K562 (cell line): ENCODE measurements around the gene HSF2BP. TPM values are rescaled to one million over a fixed set of nuclear protein-coding genes. Genes with fewer than 3 reads are reported as not detected.
A peak's percentile ranks its signal among the peaks of the same experiment; 100 is the strongest.

Experiments used
- CBX3 ChIP-seq, 2 experiments: IDR thresholded peaks; 1 replicate in 1 of 2; 2 replicates in 1 of 2; pipeline ENCODE4 v1.6.1; 2012; ENCODE audit warnings: inconsistent platforms in 2 of 2, low read length in 2 of 2, borderline replicate concordance in 1 of 2, control low read depth in 1 of 2
- ESRRA ChIP-seq: fragments of 450-650 bp; IDR thresholded peaks from 2 replicates; pipeline ENCODE4 v1.6.1; 2014; ENCODE audit warnings: low read depth, mild to moderate bottlenecking, moderate library complexity, borderline replicate concordance
- FIP1L1 ChIP-seq: fragments of 200-400 bp; formaldehyde crosslinking; IDR thresholded peaks from 2 replicates; pipeline ENCODE4 v1.6.1; 2018; ENCODE audit warnings: mild to moderate bottlenecking, low read depth, low read length; ENCODE audit not compliant: poor library complexity, severe bottlenecking
- FOXJ2 ChIP-seq: fragments of 200-800 bp; sonication (Bioruptor generic); IDR thresholded peaks from 2 replicates; pipeline ENCODE4 v1.6.1; 2016; ENCODE audit warnings: missing genetic modification characterization, missing compliant biosample characterization
- FOXK1 ChIP-seq: sonication (generic); formaldehyde crosslinking; IDR thresholded peaks from 2 replicates; pipeline ENCODE4 v1.8.0; 2022; ENCODE audit warnings: missing genetic modification reagents, mild to moderate bottlenecking, borderline replicate concordance
- FUS ChIP-seq: fragments of 200-400 bp; formaldehyde crosslinking; optimal IDR thresholded peaks from 2 replicates; pipeline ENCODE3; 2017; ENCODE audit warnings: low read depth, low read length
- HDAC8 ChIP-seq: fragments of 450-650 bp; IDR thresholded peaks from 2 replicates; pipeline ENCODE4 v1.6.1; 2016; ENCODE audit warnings: mild to moderate bottlenecking, missing genetic modification characterization, moderate library complexity, missing compliant biosample characterization
- HNRNPK ChIP-seq: fragments of 200-400 bp; formaldehyde crosslinking; IDR thresholded peaks from one replicate; pipeline ENCODE4 v1.6.1; 2018; ENCODE audit warnings: mild to moderate bottlenecking, low read depth, low read length; ENCODE audit not compliant: poor library complexity, severe bottlenecking
- KHSRP ChIP-seq: fragments of 450-650 bp; IDR thresholded peaks from 2 replicates; pipeline ENCODE4 v1.6.1; 2017
- NFIC ChIP-seq: fragments of 450-650 bp; IDR thresholded peaks from 2 replicates; pipeline ENCODE4 v1.6.1; 2017; ENCODE audit warnings: mild to moderate bottlenecking, inconsistent platforms
- PHB ChIP-seq: fragments of 250-450 bp; sonication (Bioruptor Pico); IDR thresholded peaks from 2 replicates; pipeline ENCODE4 v1.5.0; 2021
- RFX5 ChIP-seq: IDR thresholded peaks from 2 replicates; pipeline ENCODE4 v1.6.1; 2011; ENCODE audit warnings: low read depth, mild to moderate bottlenecking, improper control_type of control experiment, low read length
- RNF2 ChIP-seq: sonication (generic); IDR thresholded peaks from 2 replicates; pipeline ENCODE4 v1.6.1; 2016
- SIX5 ChIP-seq, 2 experiments: IDR thresholded peaks; 2 replicates each; pipeline ENCODE4 v1.6.1; 2011; ENCODE audit warnings: low read length in 2 of 2, borderline replicate concordance in 1 of 2, low read depth in 1 of 2, mild to moderate bottlenecking in 1 of 2, moderate library complexity in 1 of 2; ENCODE audit not compliant: insufficient read depth in 1 of 2
- TAL1 ChIP-seq: fragments of 450-650 bp; IDR thresholded peaks from 2 replicates; pipeline ENCODE4 v1.6.1; 2016; ENCODE audit warnings: mild to moderate bottlenecking
- TBL1XR1 ChIP-seq, 2 experiments: IDR thresholded peaks; 2 replicates each; pipeline ENCODE4 v1.6.1; 2012; ENCODE audit warnings: improper control_type of control experiment in 2 of 2, low read length in 2 of 2, mild to moderate bottlenecking in 1 of 2
- TCF3 ChIP-seq: sonication (generic); formaldehyde crosslinking; IDR thresholded peaks from 2 replicates; pipeline ENCODE4 v1.4.0; 2020; ENCODE audit warnings: mild to moderate bottlenecking, missing genetic modification reagents
- TGIF2 ChIP-seq: sonication (generic); formaldehyde crosslinking; IDR thresholded peaks from 2 replicates; pipeline ENCODE4 v1.8.1; 2022; ENCODE audit warnings: mild to moderate bottlenecking, missing genetic modification reagents, moderate library complexity
- YY1 ChIP-seq, 3 experiments: IDR thresholded peaks; 2 replicates each; pipeline ENCODE4 v1.6.1; 2011; ENCODE audit warnings: low read length in 2 of 3, mild to moderate bottlenecking in 2 of 3, moderate library complexity in 2 of 3, borderline replicate concordance in 1 of 3, control low read depth in 1 of 3, low read depth in 1 of 3; ENCODE audit not compliant: insufficient read depth in 3 of 3, insufficient replicate concordance in 2 of 3, control insufficient read depth in 1 of 3, insufficient read length in 1 of 3; ENCODE audit errors: extremely low read depth in 1 of 3
- ZKSCAN1 ChIP-seq: fragments of 150-350 bp; IDR thresholded peaks from 2 replicates; pipeline ENCODE4 v1.6.1; 2016; ENCODE audit warnings: low read depth, low read length
- ZNF217 ChIP-seq: sonication (generic); formaldehyde crosslinking; IDR thresholded peaks from 2 replicates; pipeline ENCODE4 v1.8.0; 2022; ENCODE audit warnings: mild to moderate bottlenecking, missing genetic modification reagents
- ZNF696 ChIP-seq: fragments of 250-450 bp; sonication (Bioruptor Pico); conservative IDR thresholded peaks from 2 replicates; pipeline ENCODE4 v1.4.0; 2020; ENCODE audit warnings: mild to moderate bottlenecking, moderate library complexity
- polyA plus RNA-seq, 8 experiments: library from polyadenylated mRNA; depleted of rRNA in 4 of 8; stranded (reverse) in 5 of 8; unstranded in 3 of 8; fragments of >200 nt; fragmentation: Nextera tagmentation in 2 of 8; fragmentation: Illumina TruSeq in 1 of 8; extraction: Ambion mirVana in 2 of 8; extraction: Trizol in 1 of 8; gene quantifications; 2 replicates each; pipeline versions ENCODE4 v1.2.1 to v1.2.3, GENCODE V29; 2011 to 2014; ENCODE audit warnings: inconsistent platforms in 1 of 8, missing spikeins in 1 of 8
- total RNA-seq, 7 experiments: library from RNA; depleted of rRNA in 6 of 7; stranded (reverse); fragments of >200 nt in 6 of 7; fragmentation: Illumina TruSeq in 2 of 7; extraction: Trizol in 2 of 7; gene quantifications; 2 replicates each; pipeline versions ENCODE4 v1.2.1 to v1.2.3, GENCODE V29; 2011 to 2021; ENCODE audit warnings: low replicate concordance in 1 of 7
- TF ChIP-seq, protein P1 (sequence below): sonication (generic); formaldehyde crosslinking; IDR thresholded peaks from 2 replicates; pipeline ENCODE4 v1.8.0; 2022; ENCODE audit warnings: mild to moderate bottlenecking, missing genetic modification reagents
- TF ChIP-seq, protein P2 (sequence below), 2 experiments: fragments of 450-650 bp in 1 of 2; IDR thresholded peaks; 2 replicates each; pipeline ENCODE4 v1.6.1; 2011 to 2017; ENCODE audit warnings: low read depth in 2 of 2, antibody characterized with exemption in 1 of 2, borderline replicate concordance in 1 of 2, low read length in 1 of 2, mild to moderate bottlenecking in 1 of 2, mixed read lengths in 1 of 2; ENCODE audit not compliant: control insufficient read depth in 1 of 2

Gene HSF2BP
- total and polyA plus RNA-seq, 9 of the 15 experiments (the other 6 are each of a cell fraction or from before 2014, with no cell fraction given), result 0.04 to 0.57 (median 0.20) TPM; not detected in 2

DNA sequence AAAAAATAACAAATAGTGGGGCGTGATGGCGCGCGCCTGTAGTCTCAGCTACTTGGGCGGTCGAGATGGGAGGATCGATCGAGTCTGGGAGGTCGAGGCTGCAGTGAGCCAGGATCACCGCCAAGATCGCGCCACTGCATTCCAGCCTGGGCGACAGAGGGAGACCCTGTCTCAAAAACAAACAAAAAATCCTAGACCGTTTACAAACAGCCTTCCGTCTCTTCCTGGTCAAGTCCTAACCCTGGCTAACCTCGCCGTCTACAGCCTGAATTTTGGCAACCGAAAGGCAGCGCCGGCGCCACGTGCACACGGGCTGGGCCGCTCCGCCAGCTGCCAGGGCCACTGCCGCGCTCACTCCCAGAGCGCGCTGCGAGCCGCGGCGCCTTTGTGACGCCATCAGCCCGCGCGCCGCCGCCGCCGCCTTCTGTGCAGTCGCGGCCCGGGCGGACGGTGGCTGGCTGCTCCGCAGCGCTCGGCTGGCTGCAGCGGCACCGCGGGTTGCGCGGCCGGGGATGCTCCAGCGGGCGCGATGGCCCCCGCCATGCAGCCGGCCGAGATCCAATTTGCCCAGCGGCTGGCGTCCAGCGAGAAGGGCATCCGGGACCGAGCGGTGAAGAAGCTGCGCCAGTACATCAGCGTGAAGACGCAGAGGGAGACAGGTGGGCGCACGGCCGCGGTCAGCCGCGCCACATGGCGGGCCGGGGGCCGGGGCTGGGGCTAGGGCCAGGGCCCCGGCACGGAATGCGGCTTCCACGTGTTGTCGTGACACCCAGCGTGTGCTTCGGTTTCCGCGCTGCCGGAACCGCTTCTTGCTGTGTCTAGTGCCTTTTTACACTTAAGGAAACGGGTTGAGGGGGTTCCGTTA is at the start of gene HSF2BP, which contains the start of gene RRP1B (continued):
- 0 out of 2 replicates have a peak, but pooled peaks have one; percentile 45 for TF ChIP-seq PHB (CRISPR knock-in tag)
- peak; percentile 91 for TF ChIP-seq FIP1L1
- no peak for TF ChIP-seq KHSRP
- TF ChIP-seq RNF2, result peak; percentile 91
- peak; percentile 65 for TF ChIP-seq FUS
- peak; percentile 32; the same call in 1 of the 2 replicates for TF ChIP-seq TCF3
- peak; percentile 56; the same call in 1 of the 2 replicates for TF ChIP-seq ESRRA
- TF ChIP-seq YY1 (IDR thresholded peaks at IDR 0.05; ENCODE audit: borderline replicate concordance in 1 of 3, control insufficient read depth in 1 of 3, extremely low read depth in 1 of 3, insufficient read depth in 3 of 3, insufficient read length in 1 of 3, insufficient replicate concordance in 2 of 3, low read depth in 1 of 3, low read length in 2 of 3), result peak in 2 of 3 experiments; percentile 75 to 83
- TF ChIP-seq FOXK1, result peak; percentile 93
- peak; percentile 97 for TF ChIP-seq TGIF2 (CRISPR knock-in tag)
- TF ChIP-seq TBL1XR1 (IDR thresholded peaks at IDR 0.05; ENCODE audit: low read length in 2 of 2), result peak; percentile 61 to 72; a peak in 2 of 4 replicates
- peak; percentile 94 for TF ChIP-seq HDAC8 (tag)
- no peak for TF ChIP-seq ZNF696 (CRISPR knock-in tag)
- TF ChIP-seq FOXJ2 (tag), result no peak
- peak; percentile 86 for TF ChIP-seq ZNF217 (CRISPR knock-in tag)
- no peak for TF ChIP-seq TAL1
- TF ChIP-seq ZKSCAN1, result peak; percentile 73
- TF ChIP-seq, protein P1, sequence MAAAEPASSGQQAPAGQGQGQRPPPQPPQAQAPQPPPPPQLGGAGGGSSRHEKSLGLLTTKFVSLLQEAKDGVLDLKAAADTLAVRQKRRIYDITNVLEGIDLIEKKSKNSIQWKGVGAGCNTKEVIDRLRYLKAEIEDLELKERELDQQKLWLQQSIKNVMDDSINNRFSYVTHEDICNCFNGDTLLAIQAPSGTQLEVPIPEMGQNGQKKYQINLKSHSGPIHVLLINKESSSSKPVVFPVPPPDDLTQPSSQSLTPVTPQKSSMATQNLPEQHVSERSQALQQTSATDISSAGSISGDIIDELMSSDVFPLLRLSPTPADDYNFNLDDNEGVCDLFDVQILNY, result peak; percentile 99
- no peak for TF ChIP-seq HNRNPK
- TF ChIP-seq SIX5 (IDR thresholded peaks at IDR 0.05; ENCODE audit: borderline replicate concordance in 1 of 2, insufficient read depth in 1 of 2, low read depth in 1 of 2, low read length in 2 of 2), result peak in 1 of 2 experiments; percentile 51; a peak in 2 of 4 replicates
- no peak for TF ChIP-seq RFX5
- TF ChIP-seq, protein P2, sequence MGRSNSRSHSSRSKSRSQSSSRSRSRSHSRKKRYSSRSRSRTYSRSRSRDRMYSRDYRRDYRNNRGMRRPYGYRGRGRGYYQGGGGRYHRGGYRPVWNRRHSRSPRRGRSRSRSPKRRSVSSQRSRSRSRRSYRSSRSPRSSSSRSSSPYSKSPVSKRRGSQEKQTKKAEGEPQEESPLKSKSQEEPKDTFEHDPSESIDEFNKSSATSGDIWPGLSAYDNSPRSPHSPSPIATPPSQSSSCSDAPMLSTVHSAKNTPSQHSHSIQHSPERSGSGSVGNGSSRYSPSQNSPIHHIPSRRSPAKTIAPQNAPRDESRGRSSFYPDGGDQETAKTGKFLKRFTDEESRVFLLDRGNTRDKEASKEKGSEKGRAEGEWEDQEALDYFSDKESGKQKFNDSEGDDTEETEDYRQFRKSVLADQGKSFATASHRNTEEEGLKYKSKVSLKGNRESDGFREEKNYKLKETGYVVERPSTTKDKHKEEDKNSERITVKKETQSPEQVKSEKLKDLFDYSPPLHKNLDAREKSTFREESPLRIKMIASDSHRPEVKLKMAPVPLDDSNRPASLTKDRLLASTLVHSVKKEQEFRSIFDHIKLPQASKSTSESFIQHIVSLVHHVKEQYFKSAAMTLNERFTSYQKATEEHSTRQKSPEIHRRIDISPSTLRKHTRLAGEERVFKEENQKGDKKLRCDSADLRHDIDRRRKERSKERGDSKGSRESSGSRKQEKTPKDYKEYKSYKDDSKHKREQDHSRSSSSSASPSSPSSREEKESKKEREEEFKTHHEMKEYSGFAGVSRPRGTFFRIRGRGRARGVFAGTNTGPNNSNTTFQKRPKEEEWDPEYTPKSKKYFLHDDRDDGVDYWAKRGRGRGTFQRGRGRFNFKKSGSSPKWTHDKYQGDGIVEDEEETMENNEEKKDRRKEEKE (IDR thresholded peaks at IDR 0.05; ENCODE audit: borderline replicate concordance in 1 of 2, control insufficient read depth in 1 of 2, low read depth in 2 of 2, low read length in 1 of 2), result peak in 1 of 2 experiments; percentile 49; a peak in 1 of 4 replicates
- TF ChIP-seq NFIC, result peak; percentile 70
- TF ChIP-seq CBX3 (IDR thresholded peaks at IDR 0.05; ENCODE audit: borderline replicate concordance in 1 of 2, low read length in 2 of 2), result peak in 1 of 2 experiments; percentile 91; a peak in 1 of 3 replicates
